ENCODE results near the gene RTN1.

GRCh38 chr14:59882957-59883356 is 12.4 kb upstream of the RTN1 start:
- TF ChIP-seq, protein P1, sequence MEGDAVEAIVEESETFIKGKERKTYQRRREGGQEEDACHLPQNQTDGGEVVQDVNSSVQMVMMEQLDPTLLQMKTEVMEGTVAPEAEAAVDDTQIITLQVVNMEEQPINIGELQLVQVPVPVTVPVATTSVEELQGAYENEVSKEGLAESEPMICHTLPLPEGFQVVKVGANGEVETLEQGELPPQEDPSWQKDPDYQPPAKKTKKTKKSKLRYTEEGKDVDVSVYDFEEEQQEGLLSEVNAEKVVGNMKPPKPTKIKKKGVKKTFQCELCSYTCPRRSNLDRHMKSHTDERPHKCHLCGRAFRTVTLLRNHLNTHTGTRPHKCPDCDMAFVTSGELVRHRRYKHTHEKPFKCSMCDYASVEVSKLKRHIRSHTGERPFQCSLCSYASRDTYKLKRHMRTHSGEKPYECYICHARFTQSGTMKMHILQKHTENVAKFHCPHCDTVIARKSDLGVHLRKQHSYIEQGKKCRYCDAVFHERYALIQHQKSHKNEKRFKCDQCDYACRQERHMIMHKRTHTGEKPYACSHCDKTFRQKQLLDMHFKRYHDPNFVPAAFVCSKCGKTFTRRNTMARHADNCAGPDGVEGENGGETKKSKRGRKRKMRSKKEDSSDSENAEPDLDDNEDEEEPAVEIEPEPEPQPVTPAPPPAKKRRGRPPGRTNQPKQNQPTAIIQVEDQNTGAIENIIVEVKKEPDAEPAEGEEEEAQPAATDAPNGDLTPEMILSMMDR (IDR thresholded peaks at IDR 0.05; ENCODE audit: low read length) = peak; percentile 13; the same call in 1 of the 2 replicates
- TF ChIP-seq EZH2 (optimal IDR thresholded peaks at IDR 0.05; ENCODE audit: low read depth, low read length) (no peak), EZH2phosphoT487 (IDR thresholded peaks at IDR 0.05; ENCODE audit: low read length) (no peak)

Data from MM.1S (cell line).